Natural killer cell (primary cell): ENCODE measurements around the gene NXPH2. TPM values are rescaled to one million over a fixed set of nuclear protein-coding genes. Genes with fewer than 3 reads are reported as not detected.

Experiments used
- ATAC-seq, 3 donors: fragments of 150-1000 bp in 2 of 3; fragments of 200-7000 bp in 1 of 3; cut with Tn5 transposase; 1 replicate in 1 of 3; 2 replicates in 2 of 3; pipeline ENCODE4 v1.10.0; 2021; ENCODE audit warnings: mild to moderate bottlenecking in 2 of 3, moderate library complexity in 2 of 3
- DNase-seq, 2 donors: peaks; one replicate each; pipeline versions ENCODE4 v3.0.0 to v3.0.0-alpha.2; 2013 to 2021; ENCODE audit warnings: mixed read lengths in 1 of 2
- H3K27ac ChIP-seq: one replicate; pipeline ENCODE4 v1.5.1; 2013; ENCODE audit warnings: mild to moderate bottlenecking, low read length
- H3K27me3 ChIP-seq: one replicate; pipeline ENCODE4 v1.6.1; 2013; ENCODE audit warnings: low read length; ENCODE audit not compliant: control insufficient read depth, insufficient read depth
- H3K36me3 ChIP-seq: one replicate; pipeline ENCODE4 v1.6.1; 2013; ENCODE audit warnings: low read length; ENCODE audit not compliant: control insufficient read depth, insufficient read depth
- H3K4me1 ChIP-seq: one replicate; pipeline ENCODE4 v1.6.1; 2013; ENCODE audit warnings: low read length; ENCODE audit not compliant: control insufficient read depth, insufficient read depth
- H3K4me3 ChIP-seq: one replicate; pipeline ENCODE4 v1.5.1; 2013; ENCODE audit warnings: low read length
- H3K9me3 ChIP-seq: one replicate; pipeline ENCODE4 v1.6.1; 2013; ENCODE audit warnings: low read length; ENCODE audit not compliant: control insufficient read depth, insufficient read depth
- H3K27ac Mint-ChIP-seq, 2 donors: one replicate each; pipeline ENCODE4 v1.8.0; 2022; ENCODE audit warnings: mild to moderate bottlenecking in 2 of 2, mixed read lengths in 2 of 2, moderate library complexity in 1 of 2
- H3K27me3 Mint-ChIP-seq, 2 donors: one replicate each; pipeline ENCODE4 v1.8.0; 2022; ENCODE audit warnings: low read depth in 2 of 2, mixed read lengths in 2 of 2
- H3K36me3 Mint-ChIP-seq: one replicate; pipeline ENCODE4 v1.8.0; 2022; ENCODE audit warnings: mixed read lengths
- H3K4me1 Mint-ChIP-seq, 2 donors: one replicate each; pipeline ENCODE4 v1.8.0; 2022; ENCODE audit warnings: mixed read lengths in 2 of 2
- H3K4me3 Mint-ChIP-seq: one replicate; pipeline ENCODE4 v1.8.0; 2022; ENCODE audit warnings: mild to moderate bottlenecking, moderate library complexity, mixed read lengths
- H3K9me3 Mint-ChIP-seq, 2 donors: one replicate each; pipeline ENCODE4 v1.8.0; 2022; ENCODE audit warnings: mixed read lengths in 2 of 2
- CTCF ChIP-seq: fragments of 200-600 bp; IDR thresholded peaks from one replicate; pipeline ENCODE4 v1.8.0; 2022; ENCODE audit warnings: antibody characterized with exemption
- WGBS: methylation state at CpG from one replicate; pipeline ENCODE4 v1.1.7; 2013; ENCODE audit warnings: missing lambda C conversion rate; ENCODE audit not compliant: insufficient coverage; 5-methylcytosine and 5-hydroxymethylcytosine counted together
- intact Hi-C: fragments of 100-400 bp; cut with micrococcal nuclease; formaldehyde crosslinking; loops from one replicate; pipeline ENCODE4 v1.14.2; 2022
- total RNA-seq, 4 donors: library from RNA; stranded (reverse); fragments of 120-200 nt in 1 of 4; gene quantifications; one replicate each; pipeline versions ENCODE4 v1.2.3 to v1.2.4, GENCODE V29; 2013 to 2022

NXPH2 gene
- total RNA-seq, 3 donors from 2014 or later (not counting 1 experiment from before 2014, with no cell fraction given), result not detected

- Mint-ChIP-seq H3K9me3 (no peaks in the 10 kb centered on the region), H3K27ac (no peak overlapping the region), H3K27me3 (no peaks in the 10 kb centered on the region), H3K4me1 (no peaks in the 10 kb centered on the region), H3K4me3 (no peak overlapping the region), H3K36me3 (no peaks in the 10 kb centered on the region)
- H3K27me3 ChIP-seq, result no peaks in the 10 kb centered on the region
- no peaks in the 10 kb centered on the region for H3K9me3 ChIP-seq
- H3K27ac ChIP-seq, result no peak overlapping the region
- DNase-seq, result no peak
- no peak for ATAC-seq
- intact Hi-C loops, result no loop called here
- H3K4me1 ChIP-seq, result no peaks in the 10 kb centered on the region
- no peak for TF ChIP-seq CTCF
- WGBS, result 91% methylated on average over 1 of the region's 2 CpGs
- no peak overlapping the region for H3K4me3 ChIP-seq
- no peaks in the 10 kb centered on the region for H3K36me3 ChIP-seq
Observed at GRCh38 chr2:138630164-138630563, 150.0 kb downstream of the NXPH2 start.

- no peak for DNase-seq
- Mint-ChIP-seq H3K27ac (no peak overlapping the region), H3K27me3 (peaks cover 0 to 3% of the 10 kb centered on the region in 2 donors), H3K36me3 (no peaks in the 10 kb centered on the region), H3K4me1 (no peaks in the 10 kb centered on the region), H3K4me3 (no peak overlapping the region), H3K9me3 (peaks cover 0 to 2% of the 10 kb centered on the region in 2 donors)
- 91% methylated on average over 1 of the region's 1 CpG for WGBS
- Histone ChIP-seq H3K4me1 (no peaks in the 10 kb centered on the region), H3K36me3 (no peaks in the 10 kb centered on the region), H3K4me3 (no peak overlapping the region), H3K9me3 (no peaks in the 10 kb centered on the region), H3K27me3 (no peaks in the 10 kb centered on the region), H3K27ac (no peak overlapping the region)
- intact Hi-C loops, result no loop called here
- ATAC-seq, result no peak
- no peak for TF ChIP-seq CTCF
Observed at GRCh38 chr2:138626148-138626547, 154.0 kb downstream of the NXPH2 start.

GRCh38 chr2:138622613-138623012 is 157.6 kb downstream of the NXPH2 start:
- Histone ChIP-seq H3K4me3 (no peak overlapping the region), H3K4me1 (no peaks in the 10 kb centered on the region), H3K27ac (no peak overlapping the region), H3K36me3 (no peaks in the 10 kb centered on the region), H3K27me3 (no peaks in the 10 kb centered on the region), H3K9me3 (no peaks in the 10 kb centered on the region)
- H3K36me3 Mint-ChIP-seq, result no peaks in the 10 kb centered on the region
- H3K27ac Mint-ChIP-seq, result no peak overlapping the region
- no peak for TF ChIP-seq CTCF
- 20% methylated on average over 3 of the region's 3 CpGs for WGBS
- no peak overlapping the region for H3K4me3 Mint-ChIP-seq
- peaks cover 0 to 2% of the 10 kb centered on the region in 2 donors for H3K9me3 Mint-ChIP-seq
- ATAC-seq, result no peak
- intact Hi-C loops, result no loop called here
- no peak for DNase-seq
- peaks cover 0 to 3% of the 10 kb centered on the region in 2 donors for H3K27me3 Mint-ChIP-seq
- no peaks in the 10 kb centered on the region for H3K4me1 Mint-ChIP-seq

- Mint-ChIP-seq H3K4me3 (no peak overlapping the region), H3K27me3 (peaks cover 0 to 3% of the 10 kb centered on the region in 2 donors), H3K36me3 (no peaks in the 10 kb centered on the region), H3K9me3 (peaks cover 0 to 2% of the 10 kb centered on the region in 2 donors), H3K4me1 (no peaks in the 10 kb centered on the region), H3K27ac (no peak overlapping the region)
- WGBS, result 94% methylated on average over 3 of the region's 3 CpGs
- Histone ChIP-seq H3K27ac (no peak overlapping the region), H3K9me3 (no peaks in the 10 kb centered on the region), H3K27me3 (no peaks in the 10 kb centered on the region), H3K36me3 (no peaks in the 10 kb centered on the region), H3K4me1 (no peaks in the 10 kb centered on the region), H3K4me3 (no peak overlapping the region)
- no peak for ATAC-seq
- TF ChIP-seq CTCF, result no peak
- DNase-seq, result no peak
- intact Hi-C loops, result no loop called here
Observed at GRCh38 chr2:138621139-138621538, 159.1 kb downstream of the NXPH2 start.
